NCI-H2196 treated with DMSO at 0.1 percent for 48 hours (cell line): ENCODE results near the gene FOXO3.

Source experiments
- DNase-seq: peaks from one replicate; lab custom pipeline; 2025; ENCODE audit not compliant: unreplicated experiment; lab: John Stamatoyannopoulos, UW

The FOXO3 gene

DNA sequence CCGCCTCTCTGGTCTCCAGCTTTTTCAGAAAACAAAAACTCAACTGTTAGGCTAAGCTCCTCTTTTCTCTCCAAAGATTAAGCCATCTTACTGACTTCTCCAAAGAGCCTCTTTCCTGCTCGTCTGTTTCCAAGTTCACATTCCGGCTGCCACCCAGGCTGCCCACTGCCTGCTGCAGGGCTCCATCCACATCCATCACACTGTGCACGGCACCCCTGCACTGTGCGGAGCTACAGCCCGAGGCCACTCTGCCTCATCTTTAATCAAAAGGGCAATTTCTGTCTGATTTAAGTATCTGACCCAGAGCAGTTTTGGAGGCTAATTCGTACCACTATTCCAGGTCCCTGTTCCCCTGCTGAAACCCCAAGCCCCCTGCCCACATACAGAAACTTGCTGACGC, 145.9 kb downstream of the FOXO3 start:
- no peak for DNase-seq

DNA sequence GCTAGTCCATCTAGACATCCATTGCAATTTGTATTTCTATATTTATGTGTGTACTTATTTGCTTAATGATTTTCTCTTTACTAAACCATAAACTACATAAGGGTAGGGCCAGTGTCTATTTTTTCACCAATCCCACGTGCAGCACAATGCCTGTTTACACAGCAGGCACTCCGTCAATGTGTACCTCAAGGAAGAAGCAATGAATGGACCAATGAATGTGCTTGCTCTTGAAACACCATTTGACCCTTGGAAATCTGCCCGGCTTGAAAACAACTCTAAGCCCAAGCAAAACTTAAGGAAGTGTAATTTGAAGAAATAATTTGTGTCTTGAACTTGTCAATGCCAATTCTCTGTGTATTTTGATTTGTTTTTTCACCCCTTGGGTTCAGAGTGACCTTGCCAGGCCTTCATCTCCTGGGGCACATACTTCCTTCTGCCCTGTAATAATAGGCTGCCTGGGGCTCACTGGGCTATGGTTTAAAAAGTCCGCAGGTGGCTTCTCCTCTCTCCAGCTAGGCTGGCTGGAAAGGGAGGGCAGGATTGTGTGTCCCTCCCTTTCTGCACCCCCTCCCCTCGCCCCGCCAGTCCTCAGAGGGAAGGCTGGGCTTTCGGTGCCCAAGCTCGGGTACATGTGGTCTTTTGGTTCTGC, 146.7 kb downstream of the FOXO3 start:
- peak; percentile 34 for DNase-seq

- no peak for DNase-seq
Measured at GRCh38 chr6:108710030-108710429, 149.3 kb downstream of the FOXO3 start.

- DNase-seq: no peak
Measured at GRCh38 chr6:108710551-108710950, 149.8 kb downstream of the FOXO3 start.

DNA sequence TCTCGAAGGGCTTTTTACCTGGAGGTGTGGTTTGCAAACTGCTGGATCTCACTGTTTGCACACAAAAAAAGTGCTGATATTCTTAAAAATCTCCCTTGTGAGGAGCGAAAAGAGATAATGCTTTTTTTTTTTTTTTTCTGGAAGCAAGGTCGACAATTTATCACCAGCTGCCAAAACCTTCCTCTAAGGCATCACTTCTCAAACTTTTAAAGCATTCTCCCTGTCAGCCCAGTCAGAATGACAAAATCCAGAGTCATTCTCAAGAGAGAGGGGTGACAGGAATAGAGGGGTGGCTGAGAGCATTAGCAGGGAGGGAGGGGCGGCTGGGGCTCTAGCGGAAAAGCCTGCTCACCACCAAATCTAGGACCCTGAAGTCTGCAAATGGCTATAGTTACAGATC, 150.4 kb downstream of the FOXO3 start:
- DNase-seq: no peak

DNA sequence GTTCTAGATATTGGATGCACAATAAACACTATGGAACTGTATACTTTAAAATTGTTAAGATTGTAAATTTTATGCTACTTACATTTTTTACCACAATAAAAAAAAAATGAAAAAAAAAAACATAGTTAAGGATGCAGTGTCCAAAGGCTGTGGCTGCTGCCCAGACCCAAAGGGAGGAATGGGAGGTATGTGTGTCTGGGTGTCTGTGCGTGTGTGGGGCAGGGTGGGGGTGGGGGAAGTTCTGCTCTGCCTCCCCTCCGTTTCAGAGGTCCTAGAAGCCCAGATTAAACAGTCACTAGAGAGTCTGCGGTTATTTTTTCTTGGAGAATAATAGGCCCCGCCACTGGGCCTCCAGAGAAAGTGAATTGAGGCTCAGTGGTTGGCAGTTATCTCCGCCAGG, 151.1 kb downstream of the FOXO3 start:
- DNase-seq: no peak

- no peak for DNase-seq
Measured at GRCh38 chr6:108712946-108713345, 152.2 kb downstream of the FOXO3 start.

- no peak for DNase-seq
Measured at GRCh38 chr6:108714101-108714765, 153.5 kb downstream of the FOXO3 start.

- DNase-seq: no peak
Measured at GRCh38 chr6:108714766-108715414, 154.2 kb downstream of the FOXO3 start.

- DNase-seq: no peak
Measured at GRCh38 chr6:108715832-108716231, 155.1 kb downstream of the FOXO3 start.

- DNase-seq: no peak
Measured at GRCh38 chr6:108716801-108717791, 156.4 kb downstream of the FOXO3 start.

- no peak for DNase-seq
Measured at GRCh38 chr6:108719477-108719876, 158.8 kb downstream of the FOXO3 start.

- DNase-seq: no peak
Measured at GRCh38 chr6:108720827-108721226, 160.1 kb downstream of the FOXO3 start.

DNA sequence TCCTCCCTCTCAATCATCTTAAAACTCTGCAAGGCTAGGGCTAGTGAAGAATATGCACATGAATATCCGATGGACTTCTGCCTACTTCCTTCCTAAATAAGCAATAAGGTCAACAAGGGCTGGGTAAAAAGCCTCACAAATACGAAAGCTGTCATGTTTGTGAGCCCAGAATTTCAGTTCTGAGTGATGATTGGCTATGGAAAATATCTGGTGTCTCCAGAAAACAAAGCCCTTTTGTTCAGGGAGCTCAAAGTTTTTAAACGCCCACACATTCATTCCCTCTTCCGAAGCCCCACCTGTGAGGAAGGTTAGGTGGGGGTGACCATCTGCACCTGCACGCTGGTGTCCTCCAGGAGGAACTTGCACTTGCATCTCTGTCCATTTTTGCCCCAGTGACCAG, 160.6 kb downstream of the FOXO3 start:
- DNase-seq: no peak

DNA sequence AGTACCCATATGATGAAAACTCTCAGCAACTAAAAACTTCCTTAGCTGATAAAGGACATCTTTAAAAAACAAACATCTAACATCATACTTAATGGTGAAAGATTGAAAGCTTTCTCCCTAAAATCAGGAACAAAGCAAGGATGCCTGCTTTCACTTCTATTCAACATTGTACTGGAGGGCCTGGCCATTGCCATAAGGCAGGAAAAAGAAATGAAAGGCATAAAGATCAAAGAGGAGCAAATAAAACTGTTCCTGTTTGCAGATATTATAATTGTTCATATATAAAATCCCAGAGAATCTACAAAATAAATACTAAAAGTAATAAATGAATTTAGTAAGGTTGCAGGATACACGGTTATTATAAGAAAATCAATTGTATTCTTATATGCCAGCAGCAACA, 162.9 kb downstream of the FOXO3 start:
- DNase-seq: no peak

DNA sequence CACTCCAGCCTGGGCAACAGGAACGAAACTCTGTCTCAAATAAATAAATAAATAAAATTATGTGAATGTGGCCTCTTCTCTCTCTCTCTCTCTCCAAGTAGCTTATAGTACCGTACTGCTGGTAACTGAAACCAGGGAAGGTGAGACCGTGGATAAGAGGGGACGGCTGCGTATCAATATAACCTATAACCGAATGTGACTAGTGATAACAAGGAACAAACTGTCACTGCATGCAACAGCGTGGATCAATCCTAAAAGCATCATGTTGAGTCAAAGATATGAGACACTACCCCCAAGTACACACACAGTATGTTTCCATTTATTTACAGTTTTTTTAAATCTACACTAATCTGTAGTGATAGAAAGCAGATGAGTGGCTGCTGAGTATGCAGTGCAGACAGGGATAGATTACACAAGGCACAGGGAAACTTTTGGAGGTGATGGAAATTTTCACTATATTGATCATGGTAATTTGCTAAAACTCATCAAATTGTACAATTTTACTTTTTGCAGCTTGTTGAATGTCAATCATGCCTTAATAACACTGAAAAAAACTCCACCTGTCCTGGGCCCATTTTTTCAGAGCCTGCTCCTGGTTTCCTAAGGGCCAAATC, 166.1 kb downstream of the FOXO3 start:
- DNase-seq: no peak

DNA sequence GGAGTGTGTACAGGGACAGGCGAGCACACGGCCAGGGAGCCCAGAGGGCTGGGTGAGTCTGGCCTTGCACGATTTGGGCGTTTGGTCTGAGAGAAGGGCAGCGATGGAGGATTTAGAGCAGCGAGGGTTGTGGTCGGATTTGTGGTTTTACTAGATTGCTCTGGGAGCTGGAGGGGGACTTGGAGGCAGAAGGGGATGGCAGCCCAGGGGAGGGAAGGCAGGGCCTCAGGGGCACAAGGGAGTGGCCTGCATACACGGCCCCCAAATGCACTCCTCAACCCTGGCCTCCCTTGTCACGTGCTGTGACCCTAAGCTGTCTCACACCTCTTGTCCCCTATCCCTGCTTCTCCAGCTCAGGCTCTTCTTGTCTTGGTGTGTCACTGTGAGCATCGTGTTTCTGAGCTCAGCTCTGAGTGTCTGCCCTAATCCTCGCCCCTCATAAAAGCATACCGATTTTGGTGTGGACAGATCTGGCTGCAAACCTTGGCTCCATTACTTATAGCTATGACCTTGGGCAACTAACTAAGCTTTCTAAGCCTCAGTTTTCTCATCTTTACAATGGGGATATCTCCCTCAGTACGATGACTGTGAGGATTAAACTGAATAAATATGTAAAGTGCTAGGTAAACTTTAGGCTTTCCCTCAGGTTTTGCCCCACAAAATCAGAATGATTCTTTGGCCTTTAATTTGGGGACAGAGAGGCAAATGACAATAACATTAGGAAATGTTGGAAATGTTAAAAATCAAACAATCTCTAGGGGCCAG, 167.4 kb downstream of the FOXO3 start:
- no peak for DNase-seq

DNA sequence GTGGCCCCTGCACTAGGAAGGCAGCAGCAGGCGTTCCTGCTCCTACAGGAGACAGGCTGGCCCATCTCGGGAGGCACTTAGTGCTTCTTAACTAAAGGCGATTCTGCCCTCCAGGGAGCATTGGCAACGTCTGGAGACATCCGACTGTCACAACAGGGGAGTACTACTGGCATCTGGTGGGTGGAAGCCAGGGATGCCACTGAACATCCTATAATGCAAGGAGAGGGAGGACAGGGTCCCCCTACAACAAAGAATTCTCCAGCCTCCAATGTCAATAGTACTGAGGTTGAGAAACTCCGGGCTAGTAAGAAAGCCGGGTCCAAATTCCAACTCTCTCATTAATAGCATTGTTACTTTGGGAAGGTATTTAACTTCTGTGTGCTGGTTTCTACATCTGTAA, 168.1 kb downstream of the FOXO3 start:
- DNase-seq: no peak

- no peak for DNase-seq
Measured at GRCh38 chr6:108730635-108731515, 170.2 kb downstream of the FOXO3 start.
